Progenitor cell of endocrine pancreas (in vitro differentiated cells): ENCODE data around the gene UBR2. TPM values are rescaled to one million over a fixed set of nuclear protein-coding genes. Genes with fewer than 3 reads are reported as not detected.
"Not testable (repeated sequence)": the region's sequence is repeated elsewhere in the genome, so short reads cannot be mapped to it uniquely, and the experiment has no call there.

Source experiments
- DNase-seq: peaks from one replicate; pipeline ENCODE4 v3.0.0; 2021; ENCODE audit warnings: low spot score; ENCODE audit not compliant: unreplicated experiment
- H3K27ac Mint-ChIP-seq: 2 replicates; pipeline ENCODE4 v1.8.0; 2021; ENCODE audit warnings: mild to moderate bottlenecking, moderate library complexity, mixed read lengths
- H3K27me3 Mint-ChIP-seq: 2 replicates; pipeline ENCODE4 v1.8.0; 2021; ENCODE audit warnings: mixed read lengths
- H3K36me3 Mint-ChIP-seq: 2 replicates; pipeline ENCODE4 v1.8.0; 2022; ENCODE audit warnings: mixed read lengths; ENCODE audit not compliant: insufficient read depth
- H3K4me1 Mint-ChIP-seq: 2 replicates; pipeline ENCODE4 v1.8.0; 2021; ENCODE audit warnings: low read depth, mixed read lengths
- H3K4me3 Mint-ChIP-seq: 2 replicates; pipeline ENCODE4 v1.8.0; 2021; ENCODE audit warnings: low read depth, mild to moderate bottlenecking, moderate library complexity, mixed read lengths
- H3K9me3 Mint-ChIP-seq: 2 replicates; pipeline ENCODE4 v1.8.0; 2021; ENCODE audit warnings: low read depth, mixed read lengths
- CTCF ChIP-seq: fragments of 200-600 bp; sonication (generic); IDR thresholded peaks from one replicate; pipeline ENCODE4 v1.5.0; 2021; ENCODE audit warnings: antibody characterized with exemption, mild to moderate bottlenecking; ENCODE audit not compliant: unreplicated experiment
- total RNA-seq: library from RNA; stranded (reverse); gene quantifications from 2 replicates; pipeline ENCODE4 v1.2.1, GENCODE V29; 2021

Gene UBR2
- total RNA-seq, 1 donor from 2014 or later, result 31.9 TPM

GRCh38 chr6:42698217-42698616 lies 134.4 kb downstream of the UBR2 start:
- Mint-ChIP-seq H3K4me1 (no peaks in the 10 kb centered on the region), H3K27me3 (no peaks in the 10 kb centered on the region), H3K27ac (no peak overlapping the region), H3K4me3 (no peak overlapping the region), H3K9me3 (no peaks in the 10 kb centered on the region), H3K36me3 (peaks cover 4% of the 10 kb centered on the region)
- TF ChIP-seq CTCF, result no peak
- no peak for DNase-seq

- H3K27ac Mint-ChIP-seq, result no peak overlapping the region
- H3K27me3 Mint-ChIP-seq, result no peaks in the 10 kb centered on the region
- H3K9me3 Mint-ChIP-seq, result no peaks in the 10 kb centered on the region
- no peak for DNase-seq
- no peak for TF ChIP-seq CTCF
- H3K4me3 Mint-ChIP-seq, result no peak overlapping the region
- no peaks in the 10 kb centered on the region for H3K36me3 Mint-ChIP-seq
- H3K4me1 Mint-ChIP-seq, result peaks cover 1% of the 10 kb centered on the region
These were observed 138.4 kb downstream of the UBR2 start for GRCh38 chr6:42702200-42702599.

- H3K9me3 Mint-ChIP-seq, H3K27ac Mint-ChIP-seq, H3K4me3 Mint-ChIP-seq, H3K4me1 Mint-ChIP-seq, DNase-seq, H3K27me3 Mint-ChIP-seq, H3K36me3 Mint-ChIP-seq: not testable (repeated sequence)
These were observed 139.0 kb downstream of the UBR2 start for GRCh38 chr6:42702786-42703185.

GRCh38 chr6:42704251-42704936 lies 140.6 kb downstream of the UBR2 start:
- Mint-ChIP-seq H3K9me3 (no peaks in the 10 kb centered on the region), H3K4me1 (peaks cover 1% of the 10 kb centered on the region), H3K27ac (no peak overlapping the region), H3K27me3 (no peaks in the 10 kb centered on the region), H3K36me3 (no peaks in the 10 kb centered on the region), H3K4me3 (no peak overlapping the region)
- no peak for DNase-seq
- no peak for TF ChIP-seq CTCF

- no peak overlapping the region for H3K4me3 Mint-ChIP-seq
- no peak for DNase-seq
- no peak overlapping the region for H3K27ac Mint-ChIP-seq
These were observed 141.1 kb downstream of the UBR2 start for GRCh38 chr6:42704937-42705374.

More at GRCh38 chr6:42704937-42705374, 141.1 kb downstream of the UBR2 start:
- Mint-ChIP-seq H3K27me3 (no peaks in the 10 kb centered on the region), H3K4me1 (peaks cover 5% of the 10 kb centered on the region), H3K36me3 (no peaks in the 10 kb centered on the region), H3K9me3 (no peaks in the 10 kb centered on the region)
- no peak for TF ChIP-seq CTCF
